Aorta (tissue), 5 donors: ENCODE measurements around the gene JPH3. TPM values are rescaled to one million over a fixed set of nuclear protein-coding genes. Genes with fewer than 3 reads are reported as not detected.

Experiments used
- ATAC-seq: fragments of 200-7000 bp; cut with Tn5 transposase; one replicate; pipeline ENCODE4 v1.9.1; 2022; ENCODE audit warnings: moderate library complexity; ENCODE audit not compliant: low FRiP score
- DNase-seq, 2 donors: peaks; one replicate each; pipeline ENCODE4 v3.0.0-alpha.2; 2020
- H3K27ac ChIP-seq, 2 donors: one replicate each; pipeline ENCODE4 v1.5.1; 2013; ENCODE audit warnings: low read length in 2 of 2, mild to moderate bottlenecking in 2 of 2, moderate library complexity in 2 of 2, control low read depth in 1 of 2, inconsistent platforms in 1 of 2, low read depth in 1 of 2
- H3K27me3 ChIP-seq, 2 donors: one replicate each; pipeline ENCODE4 v1.6.1; 2013; ENCODE audit warnings: control low read depth in 1 of 2, low read length in 1 of 2, mild to moderate bottlenecking in 1 of 2, moderate library complexity in 1 of 2; ENCODE audit not compliant: insufficient read depth in 2 of 2, control insufficient read depth in 1 of 2
- H3K36me3 ChIP-seq, 2 donors: one replicate each; pipeline ENCODE4 v1.6.1; 2013; ENCODE audit warnings: control low read depth in 1 of 2, low read length in 1 of 2, mild to moderate bottlenecking in 1 of 2; ENCODE audit not compliant: insufficient read depth in 2 of 2, control insufficient read depth in 1 of 2
- H3K4me1 ChIP-seq, 2 donors: one replicate each; pipeline ENCODE4 v1.6.1; 2013; ENCODE audit warnings: low read length in 2 of 2, control low read depth in 1 of 2, mild to moderate bottlenecking in 1 of 2, moderate library complexity in 1 of 2; ENCODE audit not compliant: insufficient read depth in 2 of 2, control insufficient read depth in 1 of 2
- H3K4me3 ChIP-seq, 2 donors: one replicate each; pipeline ENCODE4 v1.5.1; 2013; ENCODE audit warnings: low read length in 2 of 2, control low read depth in 1 of 2, mild to moderate bottlenecking in 1 of 2
- H3K9me3 ChIP-seq: one replicate; pipeline ENCODE4 v1.6.1; 2013; ENCODE audit warnings: mild to moderate bottlenecking, low read length; ENCODE audit not compliant: control insufficient read depth
- WGBS, 2 donors: extraction: QIAGEN DNeasy Blood & Tissue Kit; methylation state at CpG; one replicate each; pipeline ENCODE4 v1.1.7; 2013; 5-methylcytosine and 5-hydroxymethylcytosine counted together
- intact Hi-C, 2 donors: fragments of 100-400 bp; cut with DNase I; formaldehyde crosslinking; loops; one replicate each; pipeline versions ENCODE4 v1.14.2 to v1.15.0; 2022
- polyA plus RNA-seq, 2 donors: library from polyadenylated mRNA; stranded (reverse); fragments of 200-250 nt; gene quantifications; one replicate each; pipeline ENCODE4 v1.2.3, GENCODE V29; 2013
- total RNA-seq, 2 donors: library from RNA; stranded (reverse); fragmentation: NEBNext Ultra II Directional; extraction: Animal tissue kit (Norgen Biotek cat#: 25700); gene quantifications; one replicate each; pipeline ENCODE4 v1.2.1, GENCODE V29; 2021
- donor health status: healthy with polysubstance abuse.
- donor health status: Bipolar disorder and iron deficiency.
- donor health status: DM: no; HTN: no; CAD: no.
- donor health status: DM: no; HTN: no; CAD: no.
- donor health status: DM: yes; HTN: yes; CAD: no.

JPH3 gene
- total and polyA plus RNA-seq, 4 donors: 0.21 to 0.26 TPM; not detected in 2

GRCh38 chr16:87706278-87707000 is 104.1 kb downstream of the JPH3 start:
- intact Hi-C loops: no loop called here
- H3K27ac ChIP-seq: no peak overlapping the region
- no peaks in the 10 kb centered on the region for H3K9me3 ChIP-seq
- DNase-seq (no peak), ATAC-seq (no peak)
- H3K27me3 ChIP-seq: no peaks in the 10 kb centered on the region
- H3K36me3 ChIP-seq: peaks cover 0 to 4% of the 10 kb centered on the region in 2 donors
- H3K4me1 ChIP-seq: no peaks in the 10 kb centered on the region
- H3K4me3 ChIP-seq: no peak overlapping the region
- 70 to 75% methylated on average over 26 to 28 of the region's 28 CpGs for WGBS, 2 donors

GRCh38 chr16:87707097-87707496 is 104.8 kb downstream of the JPH3 start:
- ATAC-seq: no peak
- H3K27ac ChIP-seq: no peak overlapping the region
- DNase-seq: no peak
- H3K36me3 ChIP-seq: peaks cover 0 to 4% of the 10 kb centered on the region in 2 donors
- no peaks in the 10 kb centered on the region for H3K4me1 ChIP-seq
- H3K27me3 ChIP-seq: no peaks in the 10 kb centered on the region
- H3K4me3 ChIP-seq: no peak overlapping the region
- no peaks in the 10 kb centered on the region for H3K9me3 ChIP-seq
- intact Hi-C loops: no loop called here
- WGBS, 2 donors: 87 to 89% methylated on average over 17 of the region's 17 CpGs

GRCh38 chr16:87707714-87708580 is 105.6 kb downstream of the JPH3 start:
- intact Hi-C loops: no loop called here
- no peak for ATAC-seq

GRCh38 chr16:87708881-87709638 is 106.8 kb downstream of the JPH3 start:
- DNase-seq (no peak), ATAC-seq (no peak)
- H3K27me3 ChIP-seq: no peaks in the 10 kb centered on the region
- intact Hi-C loops: no loop called here
- H3K4me3 ChIP-seq: no peak overlapping the region
- 90 to 91% methylated on average over 45 to 49 of the region's 49 CpGs for WGBS, 2 donors
- no peak overlapping the region for H3K27ac ChIP-seq
- no peaks in the 10 kb centered on the region for H3K4me1 ChIP-seq
- no peaks in the 10 kb centered on the region for H3K36me3 ChIP-seq
- H3K9me3 ChIP-seq: no peaks in the 10 kb centered on the region

More at GRCh38 chr16:87707714-87708580, 105.6 kb downstream of the JPH3 start:
- Histone ChIP-seq H3K27me3 (no peaks in the 10 kb centered on the region), H3K4me1 (no peaks in the 10 kb centered on the region), H3K36me3 (peaks cover 0 to 4% of the 10 kb centered on the region in 2 donors), H3K4me3 (no peak overlapping the region), H3K27ac (no peak overlapping the region), H3K9me3 (no peaks in the 10 kb centered on the region)
- 88 to 92% methylated on average over 45 of the region's 45 CpGs for WGBS, 2 donors
- no peak for DNase-seq

- Histone ChIP-seq H3K4me1 (no peaks in the 10 kb centered on the region), H3K36me3 (no peaks in the 10 kb centered on the region), H3K27me3 (no peaks in the 10 kb centered on the region), H3K4me3 (no peak overlapping the region), H3K9me3 (no peaks in the 10 kb centered on the region), H3K27ac (no peak overlapping the region)
- 92 to 94% methylated on average over 12 of the region's 12 CpGs for WGBS, 2 donors
- DNase-seq (no peak), ATAC-seq (no peak)
- intact Hi-C loops: no loop called here
Measured at GRCh38 chr16:87709677-87710076, 107.4 kb downstream of the JPH3 start.

- no peaks in the 10 kb centered on the region for H3K9me3 ChIP-seq
- intact Hi-C loops: no loop called here
- H3K27me3 ChIP-seq: no peaks in the 10 kb centered on the region
- no peak overlapping the region for H3K27ac ChIP-seq
- DNase-seq (no peak), ATAC-seq (no peak)
- H3K36me3 ChIP-seq: no peaks in the 10 kb centered on the region
- 94 to 95% methylated on average over 12 of the region's 12 CpGs for WGBS, 2 donors
- no peak overlapping the region for H3K4me3 ChIP-seq
- H3K4me1 ChIP-seq: no peaks in the 10 kb centered on the region
Measured at GRCh38 chr16:87710887-87711286, 108.6 kb downstream of the JPH3 start.

- H3K27me3 ChIP-seq: no peaks in the 10 kb centered on the region
- H3K4me1 ChIP-seq: no peaks in the 10 kb centered on the region
- DNase-seq (no peak), ATAC-seq (no peak)
- H3K4me3 ChIP-seq: no peak overlapping the region
- H3K36me3 ChIP-seq: no peaks in the 10 kb centered on the region
- no peak overlapping the region for H3K27ac ChIP-seq
- H3K9me3 ChIP-seq: no peaks in the 10 kb centered on the region
- 86 to 88% methylated on average over 14 of the region's 14 CpGs for WGBS, 2 donors
- intact Hi-C loops: no loop called here
Measured at GRCh38 chr16:87712184-87712762, 110.0 kb downstream of the JPH3 start.

- H3K27me3 ChIP-seq: no peaks in the 10 kb centered on the region
- no peak overlapping the region for H3K4me3 ChIP-seq
- ATAC-seq: no peak
- H3K9me3 ChIP-seq: no peaks in the 10 kb centered on the region
- 93% methylated on average over 19 of the region's 19 CpGs for WGBS, 2 donors
- intact Hi-C loops: no loop called here
- DNase-seq: no peak
- no peak overlapping the region for H3K27ac ChIP-seq
- H3K4me1 ChIP-seq: no peaks in the 10 kb centered on the region
- no peaks in the 10 kb centered on the region for H3K36me3 ChIP-seq
Measured at GRCh38 chr16:87713451-87714229, 111.3 kb downstream of the JPH3 start.
